K562 (cell line): ENCODE data around the gene ZNF593OS. TPM values are rescaled to one million over a fixed set of nuclear protein-coding genes. Genes with fewer than 3 reads are reported as not detected.

Experiments
- ATAC-seq: fragments of 200-7000 bp; cut with Tn5 transposase; 3 replicates; pipeline ENCODE4 v1.9.1; 2020; ENCODE audit warnings: moderate library complexity
- BruUV-seq: library from RNA; stranded (reverse); fragments of 400-500 nt; replicated peaks from 2 replicates; lab custom pipeline; 2021; lab: Mats Ljungman, UMichigan
- CTCF ChIA-PET: fragments of 300-600 bp; formaldehyde crosslinking; extraction: SDS; loops from one replicate; lab custom pipeline; 2021; ENCODE audit warnings: low intra/inter-chr PET ratio; lab: Yijun Ruan, JAX
- POLR2A ChIA-PET: fragments of 300-600, 350-650 bp; sonication (Branson Sonifier 250); formaldehyde crosslinking; extraction: SDS; loops from one replicate; lab custom pipeline; 2021; ENCODE audit warnings: antibody characterized with exemption, inconsistent platforms; lab: Yijun Ruan, JAX
- DNase-seq, 4 experiments: peaks; one replicate each; pipeline versions ENCODE4 v3.0.0 to v3.0.0-alpha.2; 2011 to 2018; ENCODE audit warnings: low spot score in 3 of 4, mixed read lengths in 3 of 4; ENCODE audit errors: extremely low read depth in 1 of 4
- FAIRE-seq: peaks from 2 replicates; lab custom pipeline; 2011; peaks lifted over from hg19 to GRCh38; lab: Jason Lieb, UNC
- H2AFZ ChIP-seq: 2 replicates; pipeline ENCODE4 v1.6.0; 2011; ENCODE audit warnings: low read depth, low read length, control low read depth, inconsistent platforms
- H3K27ac ChIP-seq: fragments of 200-600 bp; 3 replicates; pipeline ENCODE4 v1.8.0; 2011; ENCODE audit warnings: low read depth, mild to moderate bottlenecking, control low read depth, inconsistent platforms, low read length, moderate library complexity, mixed read lengths; ENCODE audit errors: extremely low read depth
- H3K27me3 ChIP-seq, 2 experiments: fragments of 300-600 bp in 1 of 2; 2 replicates in 1 of 2; 3 replicates in 1 of 2; pipeline versions ENCODE4 v1.6.0 to v1.8.0; 2011; ENCODE audit warnings: inconsistent platforms in 2 of 2, low read length in 2 of 2, mild to moderate bottlenecking in 1 of 2, mixed read lengths in 1 of 2, moderate library complexity in 1 of 2; ENCODE audit not compliant: control insufficient read depth in 2 of 2, insufficient read depth in 2 of 2
- H3K36me3 ChIP-seq: fragments of 300-600 bp; 3 replicates; pipeline ENCODE4 v1.8.0; 2011; ENCODE audit warnings: mild to moderate bottlenecking, low read length, inconsistent platforms; ENCODE audit not compliant: control insufficient read depth, insufficient read depth
- H3K4me1 ChIP-seq, 2 experiments: fragments of 200-600 bp in 1 of 2; replicated peaks in 1 of 2; 2 replicates in 1 of 2; 3 replicates in 1 of 2; pipeline versions ENCODE4 v1.5.1 to v1.8.0; 2011; ENCODE audit warnings: inconsistent platforms in 2 of 2, low read length in 2 of 2, mild to moderate bottlenecking in 1 of 2, mixed read lengths in 1 of 2, moderate library complexity in 1 of 2; ENCODE audit not compliant: control insufficient read depth in 2 of 2, insufficient read depth in 2 of 2
- H3K4me2 ChIP-seq: 2 replicates; pipeline ENCODE4 v1.6.1; 2011; ENCODE audit warnings: low read length, control low read depth, inconsistent platforms, mixed read lengths; ENCODE audit not compliant: insufficient read depth
- H3K4me3 ChIP-seq: fragments of 200-600 bp; sonication (generic), shearing (Covaris generic); 2 replicates; pipeline ENCODE4 v1.5.1; 2016; ENCODE audit warnings: control low read depth, inconsistent platforms
- H3K79me2 ChIP-seq: fragments of 200-600 bp; 3 replicates; pipeline ENCODE4 v1.8.0; 2011; ENCODE audit warnings: low read length, inconsistent platforms; ENCODE audit not compliant: control insufficient read depth, insufficient read depth
- H3K9ac ChIP-seq, 2 experiments: 2 replicates each; pipeline versions ENCODE4 v1.6.0 to v1.6.1; 2011; ENCODE audit warnings: low read depth in 2 of 2, low read length in 2 of 2, control low read depth in 1 of 2, inconsistent platforms in 1 of 2, mild to moderate bottlenecking in 1 of 2, mixed read lengths in 1 of 2; ENCODE audit not compliant: insufficient read depth in 1 of 2
- H3K9me1 ChIP-seq: one replicate; pipeline ENCODE4 v1.6.0; 2011; ENCODE audit warnings: inconsistent platforms, mild to moderate bottlenecking, low read length, moderate library complexity; ENCODE audit not compliant: control insufficient read depth, insufficient read depth
- H3K9me3 ChIP-seq: replicated peaks from 2 replicates; pipeline ENCODE4 v1.5.1; 2011; ENCODE audit warnings: low read depth, low read length, inconsistent platforms; ENCODE audit not compliant: control insufficient read depth, insufficient read depth
- H4K20me1 ChIP-seq: replicated peaks from 2 replicates; pipeline ENCODE4 v1.6.1; 2011; ENCODE audit warnings: low read length, inconsistent platforms, mixed read lengths; ENCODE audit not compliant: control insufficient read depth, insufficient read depth
- DNMT1 ChIP-seq: fragments of 450-650 bp; IDR thresholded peaks from 2 replicates; pipeline ENCODE4 v1.6.1; 2016; ENCODE audit warnings: antibody characterized with exemption, mild to moderate bottlenecking
- JUNB ChIP-seq: fragments of 450-650 bp; formaldehyde crosslinking; conservative IDR thresholded peaks from 2 replicates; pipeline ENCODE4 v1.4.0; 2020; ENCODE audit warnings: mild to moderate bottlenecking
- KLF13 ChIP-seq: fragments of 450-650 bp; IDR thresholded peaks from 2 replicates; pipeline ENCODE4 v1.6.1; 2016; ENCODE audit warnings: missing genetic modification characterization, low read depth, mild to moderate bottlenecking, missing compliant biosample characterization, moderate library complexity, borderline replicate concordance
- LCOR ChIP-seq: sonication (generic); formaldehyde crosslinking; IDR thresholded peaks from 2 replicates; pipeline ENCODE4 v1.8.0; 2022; ENCODE audit warnings: mild to moderate bottlenecking, missing genetic modification reagents
- MXD1 ChIP-seq: fragments of 250-450 bp; sonication (Bioruptor Pico); IDR thresholded peaks from 2 replicates; pipeline ENCODE4 v1.8.0; 2021; ENCODE audit warnings: borderline replicate concordance, mild to moderate bottlenecking, moderate library complexity; ENCODE audit not compliant: poor library complexity, severe bottlenecking
- PHB2 ChIP-seq: fragments of 450-650 bp; IDR thresholded peaks from 2 replicates; pipeline ENCODE4 v1.6.1; 2017; ENCODE audit warnings: low read depth
- SRSF7 ChIP-seq: fragments of 200-400 bp; formaldehyde crosslinking; optimal IDR thresholded peaks from 2 replicates; pipeline ENCODE3; 2017; ENCODE audit warnings: mild to moderate bottlenecking, low read depth, low read length
- ZFPM2 ChIP-seq: fragments of 250-450 bp; sonication (Bioruptor Pico); IDR thresholded peaks from 2 replicates; pipeline ENCODE4 v1.5.1; 2022; ENCODE audit warnings: mild to moderate bottlenecking
- WGBS: fragments of 100-300 bp; shearing (Covaris generic); methylation state at CpG from one replicate; pipeline ENCODE4 v1.1.6; 2016; ENCODE audit warnings: low coverage, mixed read lengths; ENCODE audit not compliant: insufficient coverage; ENCODE audit errors: missing lambda C conversion rate; 5-methylcytosine and 5-hydroxymethylcytosine counted together
- in situ Hi-C: fragments of 300-500 bp; cut with MboI; formaldehyde crosslinking; loops from 4 replicates; pipeline ENCODE4 v1.15.0; 2018; ENCODE audit warnings: inconsistent platforms, mixed read lengths
- intact Hi-C: fragments of 100-400 bp; cut with micrococcal nuclease; formaldehyde crosslinking; loops from 2 replicates; pipeline ENCODE4 v1.14.2; 2022
- polyA plus RNA-seq, 8 experiments: library from polyadenylated mRNA; depleted of rRNA in 4 of 8; stranded (reverse) in 5 of 8; unstranded in 3 of 8; fragments of >200 nt; fragmentation: Nextera tagmentation in 2 of 8; fragmentation: Illumina TruSeq in 1 of 8; extraction: Ambion mirVana in 2 of 8; extraction: Trizol in 1 of 8; gene quantifications; 2 replicates each; pipeline versions ENCODE4 v1.2.1 to v1.2.3, GENCODE V29; 2011 to 2014; ENCODE audit warnings: inconsistent platforms in 1 of 8, missing spikeins in 1 of 8
- total RNA-seq, 7 experiments: library from RNA; depleted of rRNA in 6 of 7; stranded (reverse); fragments of >200 nt in 6 of 7; fragmentation: Illumina TruSeq in 2 of 7; extraction: Trizol in 2 of 7; gene quantifications; 2 replicates each; pipeline versions ENCODE4 v1.2.1 to v1.2.3, GENCODE V29; 2011 to 2021; ENCODE audit warnings: low replicate concordance in 1 of 7
- TF ChIP-seq, protein P1 (sequence below), 2 experiments: IDR thresholded peaks; 2 replicates each; pipeline ENCODE4 v1.6.1; 2011; ENCODE audit warnings: borderline replicate concordance in 1 of 2, control low read depth in 1 of 2, low read depth in 1 of 2, low read length in 1 of 2, mild to moderate bottlenecking in 1 of 2, mixed read lengths in 1 of 2, moderate library complexity in 1 of 2; ENCODE audit not compliant: insufficient read depth in 1 of 2, insufficient read length in 1 of 2, poor library complexity in 1 of 2, severe bottlenecking in 1 of 2; ENCODE audit errors: extremely low read depth in 1 of 2
- TF ChIP-seq, protein P2 (sequence below): fragments of 450-650 bp; IDR thresholded peaks from one replicate; pipeline ENCODE4 v1.6.1; 2018; ENCODE audit warnings: mild to moderate bottlenecking, moderate library complexity; ENCODE audit not compliant: partially characterized antibody

Gene ZNF593OS
- total and polyA plus RNA-seq, 9 of the 15 experiments (the other 6 are each of a cell fraction or from before 2014, with no cell fraction given): 0.24 to 0.27 TPM; not detected in 7

- no peak for FAIRE-seq
- peak; percentile 72 to 81 (median 78) for DNase-seq
- Histone ChIP-seq H3K79me2 (no peaks in the 10 kb centered on the region; the same call in 2 of the 3 replicates), H3K36me3 (no peaks in the 10 kb centered on the region), H4K20me1 (no peaks in the 10 kb centered on the region), H3K4me3 (peak overlapping the region; percentile 40), H3K9ac (peak overlapping the region; percentile 7 to 90; a peak in 3 of 4 replicates), H3K27ac (no peak overlapping the region), H3K9me1 (no peaks in the 10 kb centered on the region), H3K27me3 (no peaks in the 10 kb centered on the region), H3K4me1 (peaks cover 31 to 50% of the 10 kb centered on the region in 2 experiments), H3K4me2 (peak overlapping the region; percentile 54), H3K9me3 (no peaks in the 10 kb centered on the region), H2AFZ (peak overlapping the region; percentile 71)
- ATAC-seq: peak; percentile 63
- BruUV-seq: no TSS peak
- ChIA-PET POLR2A (interaction anchor here (0.6 to 1.1 kb wide), 3 partner anchors 16 to 118 kb away, joined by 3 to 7 read pairs (median 3); partner anchors contain the start of gene SLC30A2), CTCF (interaction anchor here (0.5 to 2.5 kb wide), 7 partner anchors 22 to 269 kb away, joined by 3 to 20 read pairs (median 6); partner anchors contain the start of gene CEP85)
- intact Hi-C loops: no loop called here
- WGBS: 15% methylated on average over 62 of the region's 72 CpGs
- in situ Hi-C loops: no loop called here
- TF ChIP-seq MXD1 (CRISPR knock-in tag): no peak
- TF ChIP-seq PHB2: no peak
- TF ChIP-seq JUNB (CRISPR knock-in tag): no peak
- no peak for TF ChIP-seq DNMT1
- TF ChIP-seq, protein P1, sequence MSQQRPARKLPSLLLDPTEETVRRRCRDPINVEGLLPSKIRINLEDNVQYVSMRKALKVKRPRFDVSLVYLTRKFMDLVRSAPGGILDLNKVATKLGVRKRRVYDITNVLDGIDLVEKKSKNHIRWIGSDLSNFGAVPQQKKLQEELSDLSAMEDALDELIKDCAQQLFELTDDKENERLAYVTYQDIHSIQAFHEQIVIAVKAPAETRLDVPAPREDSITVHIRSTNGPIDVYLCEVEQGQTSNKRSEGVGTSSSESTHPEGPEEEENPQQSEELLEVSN (IDR thresholded peaks at IDR 0.05; ENCODE audit: borderline replicate concordance in 1 of 2, extremely low read depth in 1 of 2, insufficient read depth in 1 of 2, insufficient read length in 1 of 2, low read depth in 1 of 2, low read length in 1 of 2, poor library complexity in 1 of 2, severe bottlenecking in 1 of 2): peak; percentile 70 to 85
- TF ChIP-seq ZFPM2: 0 out of 2 replicates have a peak, but pooled peaks have one; percentile 37
- TF ChIP-seq, protein P2, sequence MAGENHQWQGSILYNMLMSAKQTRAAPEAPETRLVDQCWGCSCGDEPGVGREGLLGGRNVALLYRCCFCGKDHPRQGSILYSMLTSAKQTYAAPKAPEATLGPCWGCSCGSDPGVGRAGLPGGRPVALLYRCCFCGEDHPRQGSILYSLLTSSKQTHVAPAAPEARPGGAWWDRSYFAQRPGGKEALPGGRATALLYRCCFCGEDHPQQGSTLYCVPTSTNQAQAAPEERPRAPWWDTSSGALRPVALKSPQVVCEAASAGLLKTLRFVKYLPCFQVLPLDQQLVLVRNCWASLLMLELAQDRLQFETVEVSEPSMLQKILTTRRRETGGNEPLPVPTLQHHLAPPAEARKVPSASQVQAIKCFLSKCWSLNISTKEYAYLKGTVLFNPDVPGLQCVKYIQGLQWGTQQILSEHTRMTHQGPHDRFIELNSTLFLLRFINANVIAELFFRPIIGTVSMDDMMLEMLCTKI: no peak
- no peak for TF ChIP-seq SRSF7
- no peak for TF ChIP-seq KLF13 (tag)
- TF ChIP-seq LCOR: peak; percentile 35; the same call in 1 of the 2 replicates
Observed at GRCh38 chr1:26164036-26164860, 7.4 kb downstream of the ZNF593OS start.
